ENCODE measurements around the gene ZBTB32. TPM values are rescaled to one million over a fixed set of nuclear protein-coding genes. Genes with fewer than 3 reads are reported as not detected.

Gene ZBTB32
- total and polyA plus RNA-seq, 3 donors from 2014 or later: 26.1 to 125 (median 32.5) TPM

DNA sequence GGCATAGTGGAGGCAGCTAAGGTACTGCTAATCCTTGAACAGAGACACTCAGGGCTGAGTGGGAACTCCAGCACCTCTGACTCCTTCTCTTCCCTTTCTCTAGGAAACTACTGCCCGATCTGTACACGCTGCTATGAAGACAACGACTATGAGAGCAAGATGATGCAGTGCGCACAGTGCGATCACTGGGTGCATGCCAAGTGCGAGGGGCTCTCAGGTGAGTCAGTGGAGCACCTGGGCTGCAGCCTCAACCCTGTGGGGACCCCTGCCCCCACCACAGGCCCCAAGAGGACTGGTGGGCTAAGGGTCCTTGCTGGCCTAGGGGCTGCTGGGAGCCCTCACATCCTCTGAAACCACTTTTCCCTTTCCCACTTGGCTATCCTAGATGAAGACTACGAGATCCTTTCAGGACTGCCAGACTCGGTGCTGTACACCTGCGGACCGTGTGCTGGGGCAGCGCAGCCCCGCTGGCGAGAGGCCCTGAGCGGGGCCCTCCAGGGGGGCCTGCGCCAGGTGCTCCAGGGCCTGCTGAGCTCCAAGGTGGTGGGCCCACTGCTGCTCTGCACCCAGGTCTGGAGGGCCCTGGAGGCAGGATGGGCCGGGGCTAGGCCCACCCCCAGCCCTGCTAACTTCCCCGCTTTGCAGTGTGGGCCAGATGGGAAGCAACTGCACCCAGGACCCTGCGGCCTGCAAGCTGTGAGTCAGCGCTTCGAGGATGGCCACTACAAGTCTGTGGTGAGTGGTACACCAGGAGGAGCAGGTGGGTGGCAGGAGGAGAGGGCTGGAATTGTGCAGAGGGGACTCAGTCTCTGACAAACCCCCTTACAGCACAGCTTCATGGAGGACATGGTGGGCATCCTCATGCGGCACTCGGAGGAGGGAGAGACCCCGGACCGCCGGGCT lies 22.9 kb downstream of the ZBTB32 start:
- no peaks in the 10 kb centered on the region for H3K36me3 ChIP-seq (ENCODE audit: low read depth, missing control alignments)
- no peaks in the 10 kb centered on the region for H3K27me3 ChIP-seq
- intact Hi-C loops (cut with DNase I; ENCODE audit: low total_unique reads): no loop called here
- H3K27ac ChIP-seq: no peak overlapping the region
- H3K4me3 ChIP-seq: no peak overlapping the region
- 93 to 95% methylated on average over 12 to 23 of the region's 25 CpGs for WGBS, 2 donors
- TF ChIP-seq, protein P1, sequence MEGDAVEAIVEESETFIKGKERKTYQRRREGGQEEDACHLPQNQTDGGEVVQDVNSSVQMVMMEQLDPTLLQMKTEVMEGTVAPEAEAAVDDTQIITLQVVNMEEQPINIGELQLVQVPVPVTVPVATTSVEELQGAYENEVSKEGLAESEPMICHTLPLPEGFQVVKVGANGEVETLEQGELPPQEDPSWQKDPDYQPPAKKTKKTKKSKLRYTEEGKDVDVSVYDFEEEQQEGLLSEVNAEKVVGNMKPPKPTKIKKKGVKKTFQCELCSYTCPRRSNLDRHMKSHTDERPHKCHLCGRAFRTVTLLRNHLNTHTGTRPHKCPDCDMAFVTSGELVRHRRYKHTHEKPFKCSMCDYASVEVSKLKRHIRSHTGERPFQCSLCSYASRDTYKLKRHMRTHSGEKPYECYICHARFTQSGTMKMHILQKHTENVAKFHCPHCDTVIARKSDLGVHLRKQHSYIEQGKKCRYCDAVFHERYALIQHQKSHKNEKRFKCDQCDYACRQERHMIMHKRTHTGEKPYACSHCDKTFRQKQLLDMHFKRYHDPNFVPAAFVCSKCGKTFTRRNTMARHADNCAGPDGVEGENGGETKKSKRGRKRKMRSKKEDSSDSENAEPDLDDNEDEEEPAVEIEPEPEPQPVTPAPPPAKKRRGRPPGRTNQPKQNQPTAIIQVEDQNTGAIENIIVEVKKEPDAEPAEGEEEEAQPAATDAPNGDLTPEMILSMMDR (IDR thresholded peaks at IDR 0.05): no peak
- TF ChIP-seq POLR2A (IDR thresholded peaks at IDR 0.05): no peak
- H3K9me3 ChIP-seq: no peaks in the 10 kb centered on the region
- no peak for DNase-seq
- H3K4me1 ChIP-seq: no peaks in the 10 kb centered on the region

DNA sequence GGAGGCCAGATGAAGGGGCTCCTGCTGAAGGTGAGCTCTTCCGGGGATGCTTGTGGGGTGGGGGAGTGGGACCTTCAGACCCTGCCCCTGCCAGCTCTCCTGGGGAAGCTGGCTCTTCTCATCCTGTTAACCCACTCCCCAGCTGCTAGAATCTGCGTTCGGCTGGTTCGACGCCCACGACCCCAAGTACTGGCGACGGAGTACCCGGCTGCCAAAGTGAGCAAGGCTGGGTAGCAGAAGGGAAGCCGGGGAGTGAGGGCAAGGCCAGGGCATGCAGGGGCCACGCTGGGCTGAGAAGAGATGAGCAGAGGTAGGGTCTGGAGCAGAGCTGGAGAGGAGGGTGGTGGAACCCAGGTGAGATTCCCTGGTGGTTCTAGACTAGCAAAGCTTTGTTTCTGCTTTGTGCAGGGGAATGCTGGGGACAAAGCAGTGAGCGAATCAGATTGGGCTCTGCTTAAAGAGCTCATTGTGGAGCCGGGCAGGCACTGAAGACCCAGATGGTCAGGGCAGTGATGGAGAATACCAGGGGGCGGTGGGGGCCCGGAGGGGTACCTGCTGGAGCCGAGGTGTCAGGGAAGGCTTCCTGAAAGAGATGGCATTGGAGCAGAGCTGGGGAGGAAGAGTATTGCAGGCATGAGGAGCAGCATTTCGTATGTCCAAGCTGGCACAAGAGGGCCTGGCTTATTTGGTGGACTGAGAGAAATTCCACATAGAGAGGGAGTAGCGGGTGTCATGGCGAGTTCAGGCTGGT lies 23.8 kb downstream of the ZBTB32 start:
- no peaks in the 10 kb centered on the region for H3K9me3 ChIP-seq
- no peaks in the 10 kb centered on the region for H3K27me3 ChIP-seq
- intact Hi-C loops (cut with DNase I; ENCODE audit: low total_unique reads): no loop called here
- no peak for DNase-seq
- TF ChIP-seq, protein P1 (IDR thresholded peaks at IDR 0.05): no peak
- 89 to 93% methylated on average over 14 to 19 of the region's 19 CpGs for WGBS, 2 donors
- no peak overlapping the region for H3K4me3 ChIP-seq
- no peaks in the 10 kb centered on the region for H3K4me1 ChIP-seq
- no peaks in the 10 kb centered on the region for H3K36me3 ChIP-seq (ENCODE audit: low read depth, missing control alignments)
- H3K27ac ChIP-seq: no peak overlapping the region

DNA sequence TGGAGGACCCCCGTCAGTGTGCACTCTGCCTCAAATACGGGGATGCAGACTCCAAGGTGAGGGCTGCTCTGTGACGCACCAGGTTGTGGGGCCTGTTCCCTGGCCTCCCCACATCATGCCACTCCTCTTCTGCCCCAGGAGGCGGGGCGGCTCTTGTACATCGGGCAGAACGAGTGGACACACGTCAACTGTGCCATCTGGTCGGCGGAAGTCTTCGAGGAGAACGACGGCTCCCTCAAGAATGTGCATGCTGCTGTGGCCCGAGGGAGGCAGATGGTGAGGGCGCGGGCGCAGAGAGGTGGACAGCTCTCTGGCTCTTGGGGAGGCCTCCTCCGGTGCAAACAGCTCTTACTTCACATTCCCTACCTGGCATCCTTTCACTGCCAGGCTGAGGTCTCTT lies 24.7 kb downstream of the ZBTB32 start:
- no peaks in the 10 kb centered on the region for H3K9me3 ChIP-seq
- no peak overlapping the region for H3K4me3 ChIP-seq
- no peak overlapping the region for H3K27ac ChIP-seq
- no peak for DNase-seq
- intact Hi-C loops (cut with DNase I; ENCODE audit: low total_unique reads): no loop called here
- H3K36me3 ChIP-seq (ENCODE audit: low read depth, missing control alignments): no peaks in the 10 kb centered on the region
- no peaks in the 10 kb centered on the region for H3K27me3 ChIP-seq
- 87 to 92% methylated on average over 5 to 18 of the region's 18 CpGs for WGBS, 2 donors
- no peaks in the 10 kb centered on the region for H3K4me1 ChIP-seq
- no peak for TF ChIP-seq POLR2A (IDR thresholded peaks at IDR 0.05)
- TF ChIP-seq, protein P1 (IDR thresholded peaks at IDR 0.05): no peak

DNA sequence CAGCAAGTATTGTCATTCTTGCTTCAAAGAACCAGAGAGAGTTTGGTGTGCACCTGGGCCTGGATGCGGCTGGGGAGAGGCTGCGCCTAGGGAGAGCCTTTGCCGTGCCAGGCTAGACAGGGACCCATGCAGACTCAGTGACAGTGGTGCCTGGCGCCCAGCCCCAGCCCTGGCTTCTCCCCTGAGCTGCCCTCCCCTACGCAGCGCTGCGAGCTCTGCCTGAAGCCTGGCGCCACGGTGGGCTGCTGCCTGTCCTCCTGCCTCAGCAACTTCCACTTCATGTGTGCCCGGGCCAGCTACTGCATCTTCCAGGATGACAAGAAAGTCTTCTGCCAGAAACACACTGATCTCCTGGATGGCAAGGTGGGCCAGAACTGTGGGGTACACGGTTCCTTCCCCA lies 25.4 kb downstream of the ZBTB32 start:
- intact Hi-C loops (cut with DNase I; ENCODE audit: low total_unique reads): no loop called here
- Histone ChIP-seq H3K36me3 (ENCODE audit: low read depth, missing control alignments) (no peaks in the 10 kb centered on the region), H3K9me3 (no peaks in the 10 kb centered on the region), H3K4me3 (no peak overlapping the region), H3K4me1 (no peaks in the 10 kb centered on the region), H3K27ac (no peak overlapping the region), H3K27me3 (no peaks in the 10 kb centered on the region)
- DNase-seq: no peak
- TF ChIP-seq, protein P1 (IDR thresholded peaks at IDR 0.05): no peak
- TF ChIP-seq POLR2A (IDR thresholded peaks at IDR 0.05): no peak
- 73 to 88% methylated on average over 3 to 11 of the region's 11 CpGs for WGBS, 2 donors
